Measurements from ENCODE around the gene TOR1A.
A peak's percentile ranks its signal among the peaks of the same experiment; 100 is the strongest.

TOR1A gene, protein sequence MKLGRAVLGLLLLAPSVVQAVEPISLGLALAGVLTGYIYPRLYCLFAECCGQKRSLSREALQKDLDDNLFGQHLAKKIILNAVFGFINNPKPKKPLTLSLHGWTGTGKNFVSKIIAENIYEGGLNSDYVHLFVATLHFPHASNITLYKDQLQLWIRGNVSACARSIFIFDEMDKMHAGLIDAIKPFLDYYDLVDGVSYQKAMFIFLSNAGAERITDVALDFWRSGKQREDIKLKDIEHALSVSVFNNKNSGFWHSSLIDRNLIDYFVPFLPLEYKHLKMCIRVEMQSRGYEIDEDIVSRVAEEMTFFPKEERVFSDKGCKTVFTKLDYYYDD

DNA sequence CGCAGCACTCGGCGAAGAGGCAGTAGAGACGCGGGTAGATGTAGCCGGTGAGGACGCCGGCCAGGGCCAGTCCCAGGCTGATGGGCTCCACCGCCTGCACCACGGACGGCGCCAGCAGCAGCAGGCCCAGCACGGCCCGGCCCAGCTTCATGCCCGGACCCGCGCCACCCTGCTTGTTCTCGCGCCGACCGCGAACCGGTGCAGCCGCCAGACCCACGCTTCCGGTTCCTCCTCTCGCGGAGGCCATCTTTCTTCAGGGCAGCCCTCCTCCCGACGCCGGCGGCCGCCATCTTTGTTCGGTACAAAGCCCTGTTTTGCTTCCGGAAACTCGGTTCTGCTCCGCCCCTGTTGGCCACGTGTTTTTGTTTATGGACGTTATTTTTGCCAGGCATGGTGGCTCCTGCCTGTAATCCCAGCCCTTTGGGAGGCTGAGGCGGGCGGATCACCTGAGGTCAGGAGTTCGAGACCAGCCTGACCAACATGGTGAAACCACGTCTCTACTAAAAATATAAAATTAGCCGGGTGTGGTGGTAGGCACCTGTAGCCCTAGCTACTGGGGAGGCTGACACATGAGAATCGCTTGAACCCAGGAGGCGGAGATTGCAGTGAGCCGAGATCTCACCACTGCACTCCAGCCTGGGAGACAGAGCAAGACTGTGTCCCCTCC lies at the start of gene TOR1A:
Gene TOR1A, minus strand, starts transcription at position 202 of the 667 bp plus-strand sequence. Its CDS starts 51 bp downstream, at position 151.
- peak; percentile 92 for DNase-seq (ENCODE audit: low spot score)

DNA sequence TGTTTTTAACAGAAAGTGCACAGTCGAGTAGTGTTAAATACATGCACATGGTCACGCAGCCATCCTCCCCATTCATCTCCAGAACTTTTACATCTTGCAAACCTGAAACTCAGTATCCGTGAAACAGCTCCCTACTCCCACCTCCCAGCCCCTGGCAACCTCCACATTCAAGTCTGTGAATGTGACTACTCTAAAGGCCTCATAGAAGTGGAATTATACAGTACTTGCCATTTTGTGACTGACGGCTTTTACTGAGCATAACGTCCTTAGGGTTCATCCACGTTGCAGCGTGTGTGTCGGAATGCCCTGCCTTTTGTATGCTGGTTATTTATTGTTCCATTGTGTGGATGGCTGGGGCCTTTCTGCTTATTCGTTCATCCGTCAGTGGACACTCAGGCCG lies 47.1 kb upstream of the TOR1A start:
- no peak for DNase-seq (ENCODE audit: low spot score)

DNA sequence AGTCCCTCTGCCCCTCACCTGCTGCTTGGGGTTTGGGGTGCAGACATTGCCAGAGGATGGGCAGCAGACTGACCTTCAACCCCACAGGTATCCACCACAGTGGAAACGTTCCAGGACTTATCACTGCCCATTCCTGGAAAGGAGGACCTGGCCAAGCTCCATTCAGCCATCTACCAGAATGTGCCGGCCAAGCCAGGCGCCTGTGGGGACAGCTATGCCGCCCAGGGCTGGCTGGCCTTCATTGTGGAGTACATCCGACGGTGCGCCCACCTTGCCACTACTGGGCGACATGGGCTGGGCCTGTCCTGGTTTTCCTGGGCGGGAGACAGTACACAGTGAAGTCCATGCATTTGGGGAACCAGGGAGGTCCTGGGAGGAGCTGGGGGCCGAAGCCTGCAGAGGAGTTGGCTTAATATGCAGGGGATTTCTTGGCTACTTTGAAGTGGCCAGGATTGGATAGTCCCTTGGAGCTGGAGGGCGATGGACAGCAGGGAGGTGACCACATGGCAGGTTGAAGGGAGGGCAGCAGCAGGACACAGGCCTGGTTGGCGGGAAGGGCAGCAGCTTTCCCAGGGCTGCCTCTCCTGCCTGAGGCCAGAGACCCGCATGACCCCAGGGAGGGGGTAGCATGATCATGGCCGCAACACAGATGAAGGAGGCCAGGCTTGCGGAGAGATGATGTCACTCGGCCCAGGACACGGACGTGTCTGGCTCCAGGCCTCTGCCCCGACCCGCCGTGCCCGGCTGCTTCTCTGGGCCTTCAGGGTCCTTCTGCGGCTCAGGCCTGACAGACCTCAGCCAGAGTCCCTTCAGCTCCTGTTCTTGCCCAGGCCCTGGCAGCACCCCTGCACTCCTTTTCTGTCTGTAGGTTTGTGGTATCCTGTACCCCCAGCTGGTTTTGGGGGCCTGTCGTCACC lies 45.9 kb upstream of the TOR1A start:
- no peak for DNase-seq (ENCODE audit: low spot score)

DNA sequence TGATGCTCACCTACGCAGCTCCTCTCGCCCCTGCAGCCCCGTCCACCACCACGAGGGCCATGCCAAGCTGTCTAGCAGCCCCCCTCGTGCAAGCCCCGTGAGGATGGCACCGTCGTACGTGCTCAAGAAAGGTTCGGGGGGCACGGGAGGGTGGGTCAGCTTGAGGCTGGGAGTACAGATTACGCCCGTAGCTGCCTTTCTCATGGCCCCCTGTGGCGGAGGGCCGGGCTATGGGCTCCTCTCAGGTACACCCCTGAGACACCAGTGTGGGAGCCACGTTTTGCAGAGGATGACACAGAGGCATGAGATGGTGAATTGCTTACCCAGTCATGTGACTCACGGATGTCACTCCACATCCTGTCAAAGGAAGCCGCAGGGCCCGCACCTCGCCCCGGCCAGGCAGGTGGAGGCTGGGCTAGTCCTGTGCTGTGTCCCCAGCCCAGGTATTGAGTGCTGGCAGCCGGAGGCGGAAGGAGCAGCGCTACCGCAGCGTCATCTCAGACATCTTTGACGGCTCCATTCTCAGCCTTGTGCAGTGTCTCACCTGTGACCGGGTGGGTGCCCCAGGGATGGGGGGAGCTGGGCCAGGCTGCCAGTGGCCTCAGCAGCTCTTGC lies 45.0 kb upstream of the TOR1A start:
- no peak for DNase-seq (ENCODE audit: low spot score)

GRCh38 chr9:129868023-129868871 lies 44.3 kb upstream of the TOR1A start:
- DNase-seq (ENCODE audit: low spot score), result no peak

DNA sequence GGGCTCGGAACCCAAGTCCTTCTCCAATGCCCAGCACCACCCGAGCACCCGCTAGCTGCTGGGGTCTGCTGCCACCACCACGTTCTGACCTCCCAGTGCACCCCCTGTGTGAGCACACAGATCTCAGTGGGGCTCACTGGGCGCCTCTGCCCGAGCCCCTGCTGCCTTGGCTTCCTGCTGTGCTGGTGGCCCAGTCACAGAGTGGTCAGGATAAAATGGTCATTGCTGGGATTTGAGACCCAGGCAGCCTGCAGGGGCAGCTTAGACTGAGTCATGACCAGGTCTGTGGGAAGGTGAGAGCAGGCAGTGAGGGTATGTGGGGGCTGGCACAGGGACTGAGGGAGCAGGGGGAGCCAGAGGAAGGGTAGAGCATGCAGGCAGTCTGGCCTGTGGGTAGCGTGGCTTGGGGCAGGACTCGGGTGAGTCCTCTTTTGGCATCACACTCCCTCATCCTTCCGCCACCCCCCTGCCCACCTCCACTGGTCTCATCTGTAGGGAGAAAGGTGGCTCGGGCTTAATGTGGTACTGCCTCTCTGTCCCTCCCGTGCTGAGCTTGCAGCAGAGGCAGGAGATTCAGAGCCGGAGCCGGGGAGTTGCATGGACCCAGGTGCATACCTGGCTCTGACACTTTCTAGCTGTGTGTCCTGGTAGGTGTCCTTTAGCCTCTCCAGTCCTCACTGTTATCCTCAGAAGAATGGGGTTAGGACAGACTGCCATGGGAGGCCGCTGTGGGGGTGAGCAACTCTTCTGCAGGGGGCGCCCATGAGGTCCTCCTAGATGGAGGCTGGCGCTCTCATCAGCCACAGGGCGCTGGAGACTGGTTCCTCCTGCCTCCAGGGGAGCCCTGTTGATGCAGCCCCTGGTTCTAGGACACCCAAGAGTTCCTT lies 43.4 kb upstream of the TOR1A start:
- no peak for DNase-seq (ENCODE audit: low spot score)

DNA sequence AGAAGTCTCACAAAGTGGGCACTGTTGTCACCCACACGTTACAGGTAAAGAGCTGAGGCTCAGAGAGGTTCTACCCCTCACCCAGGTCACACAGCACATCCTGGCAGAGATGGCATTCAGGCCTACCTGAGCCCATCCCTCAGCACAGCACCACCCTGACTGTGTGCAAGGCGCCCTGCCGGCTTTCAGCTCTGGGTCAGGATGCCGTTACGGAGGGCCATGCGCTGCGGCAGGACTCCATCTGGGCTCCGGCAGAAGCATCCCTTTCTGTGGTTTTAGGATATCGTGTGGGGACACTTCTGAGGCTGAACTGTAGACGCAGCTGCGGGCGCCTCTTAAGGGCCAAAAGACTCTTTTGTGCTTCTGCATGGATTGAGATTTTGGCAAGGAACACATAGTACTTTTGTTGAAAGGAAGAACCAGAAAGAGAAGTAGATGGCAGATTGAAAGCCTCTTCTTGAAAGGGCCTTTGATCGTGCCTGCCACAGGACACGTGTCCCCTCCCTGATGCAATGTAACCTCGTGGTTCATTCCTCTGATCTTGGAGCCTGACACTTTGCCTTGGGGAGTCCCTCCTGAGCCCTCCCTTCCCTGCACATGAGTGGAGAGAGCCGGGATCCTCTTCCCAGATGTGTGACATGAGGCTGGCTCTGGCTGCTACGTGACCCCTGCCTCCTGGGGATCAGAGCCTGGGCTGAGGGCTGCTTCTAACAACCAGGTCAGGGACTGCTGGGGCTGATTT lies 42.6 kb upstream of the TOR1A start:
- DNase-seq (ENCODE audit: low spot score), result peak; percentile 16

- DNase-seq (ENCODE audit: low spot score), result no peak
Measured at GRCh38 chr9:129865668-129866320, 41.9 kb upstream of the TOR1A start.

- no peak for DNase-seq (ENCODE audit: low spot score)
Measured at GRCh38 chr9:129864991-129865647, 41.2 kb upstream of the TOR1A start.

- DNase-seq (ENCODE audit: low spot score), result no peak
Measured at GRCh38 chr9:129863059-129863690, 39.2 kb upstream of the TOR1A start.

DNA sequence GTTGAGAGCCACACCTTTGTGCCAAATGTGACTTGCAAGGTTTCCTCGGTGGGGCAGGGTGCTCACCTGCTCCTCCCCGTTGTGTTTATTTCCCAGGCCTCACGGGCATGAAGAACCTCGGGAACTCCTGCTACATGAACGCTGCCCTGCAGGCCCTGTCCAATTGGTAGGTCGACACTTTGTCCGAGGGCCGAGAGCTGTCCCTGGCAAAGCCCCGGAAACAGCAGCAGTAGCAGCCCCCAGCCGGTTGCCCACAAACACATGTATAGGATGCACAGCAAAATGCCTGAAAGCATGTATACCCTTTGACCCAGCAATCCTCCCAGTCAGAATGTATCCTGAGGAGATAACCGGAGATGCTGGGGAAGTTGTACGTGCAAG lies 37.5 kb upstream of the TOR1A start:
- no peak for DNase-seq (ENCODE audit: low spot score)

GRCh38 chr9:129860653-129861446 lies 36.9 kb upstream of the TOR1A start:
- DNase-seq (ENCODE audit: low spot score), result no peak

DNA sequence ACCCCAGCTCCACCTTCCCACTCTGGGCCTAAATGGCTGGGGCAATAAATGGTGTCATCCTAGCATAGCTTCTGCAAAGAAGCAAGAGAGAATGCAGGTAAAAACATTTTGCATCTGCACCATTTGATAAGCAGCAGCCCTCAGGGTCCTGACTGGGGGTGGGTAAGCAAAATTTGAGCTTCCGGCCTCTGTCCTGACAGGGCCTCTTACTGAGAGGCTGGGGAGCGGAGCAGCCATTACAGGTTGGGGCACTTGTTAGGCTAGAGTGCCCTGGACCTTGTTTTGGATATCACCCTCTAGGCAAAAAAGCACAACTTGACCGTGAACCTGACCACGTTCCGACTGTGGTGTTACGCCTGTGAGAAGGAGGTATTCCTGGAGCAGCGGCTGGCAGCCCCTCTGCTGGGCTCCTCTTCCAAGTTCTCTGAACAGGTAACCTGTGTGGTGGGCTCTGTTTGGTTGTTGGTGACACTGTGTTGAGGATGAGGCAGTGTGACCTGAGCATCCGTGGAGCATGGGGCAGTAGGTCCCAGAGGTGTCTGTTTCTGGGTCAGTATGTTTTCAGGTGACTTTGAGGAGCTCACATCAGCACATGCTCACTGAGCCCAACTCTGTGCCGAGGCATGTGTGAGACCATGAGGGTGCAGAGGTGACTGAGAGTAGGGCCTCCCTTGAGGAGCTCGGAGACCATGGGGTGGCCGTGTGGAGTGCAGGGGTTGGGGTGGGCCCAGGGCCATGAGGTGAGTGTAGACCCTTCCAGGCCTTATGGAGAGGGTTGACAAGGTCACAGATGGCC lies 34.4 kb upstream of the TOR1A start:
- DNase-seq (ENCODE audit: low spot score), result no peak

DNA sequence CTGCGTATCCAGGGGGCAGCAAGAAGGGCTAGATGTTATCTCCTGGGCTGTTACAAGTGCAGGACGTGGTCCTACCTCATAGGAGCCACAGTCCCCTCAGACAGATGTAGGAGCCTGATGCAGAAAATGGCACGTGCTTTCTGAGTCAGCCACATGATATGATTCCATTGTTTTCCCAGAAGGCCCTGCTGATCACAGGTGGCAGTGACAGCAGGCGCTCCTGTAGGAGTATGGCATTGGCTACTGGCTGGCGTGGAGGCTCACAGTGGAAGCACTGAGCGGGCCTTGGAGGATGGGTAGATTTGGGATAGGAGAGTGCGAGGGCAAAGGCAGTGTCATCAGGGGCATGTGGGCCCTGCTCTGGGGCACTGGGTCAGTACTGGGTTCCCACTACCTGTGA lies 33.3 kb upstream of the TOR1A start:
- DNase-seq (ENCODE audit: low spot score), result no peak

- DNase-seq (ENCODE audit: low spot score), result no peak
Measured at GRCh38 chr9:129854588-129855110, 30.7 kb upstream of the TOR1A start.

GRCh38 chr9:129853614-129854013 lies 29.7 kb upstream of the TOR1A start:
- DNase-seq (ENCODE audit: low spot score), result no peak

All from globus pallidus (tissue), 1 donor.